K562 (cell line): ENCODE measurements around the gene PPM1F. TPM values are rescaled to one million over a fixed set of nuclear protein-coding genes. Genes with fewer than 3 reads are reported as not detected.

ENCODE experiments used
- BRCA1 ChIP-seq, 2 experiments: fragments of 450-650 bp in 1 of 2; sonication (generic) in 1 of 2; formaldehyde crosslinking in 1 of 2; IDR thresholded peaks; 2 replicates each; pipeline versions ENCODE4 v1.5.0 to v1.6.1; 2017 to 2020; ENCODE audit warnings: mild to moderate bottlenecking in 1 of 2, missing genetic modification reagents in 1 of 2
- HES1 ChIP-seq: fragments of 450-650 bp; IDR thresholded peaks from 2 replicates; pipeline ENCODE4 v1.6.1; 2016; ENCODE audit warnings: low read depth, mild to moderate bottlenecking, moderate library complexity
- NFATC3 ChIP-seq: fragments of 450-650 bp; IDR thresholded peaks from 2 replicates; pipeline ENCODE4 v1.6.1; 2017; ENCODE audit warnings: mild to moderate bottlenecking
- NFRKB ChIP-seq: fragments of 450-650 bp; IDR thresholded peaks from 2 replicates; pipeline ENCODE4 v1.6.1; 2016; ENCODE audit warnings: low read depth
- PHF20 ChIP-seq: fragments of 450-650 bp; IDR thresholded peaks from 2 replicates; pipeline ENCODE4 v1.6.1; 2018; ENCODE audit not compliant: partially characterized antibody
- RFX5 ChIP-seq: IDR thresholded peaks from 2 replicates; pipeline ENCODE4 v1.6.1; 2011; ENCODE audit warnings: low read depth, mild to moderate bottlenecking, improper control_type of control experiment, low read length
- UBTF ChIP-seq, 2 experiments: IDR thresholded peaks; 2 replicates each; pipeline ENCODE4 v1.6.1; 2012; ENCODE audit warnings: improper control_type of control experiment in 2 of 2, low read depth in 2 of 2, low read length in 2 of 2, borderline replicate concordance in 1 of 2
- ZBTB17 ChIP-seq: fragments of 450-650 bp; formaldehyde crosslinking; IDR thresholded peaks from 2 replicates; pipeline ENCODE4 v1.4.0; 2020; ENCODE audit warnings: mild to moderate bottlenecking
- polyA plus RNA-seq, 8 experiments: library from polyadenylated mRNA; depleted of rRNA in 4 of 8; stranded (reverse) in 5 of 8; unstranded in 3 of 8; fragments of >200 nt; fragmentation: Nextera tagmentation in 2 of 8; fragmentation: Illumina TruSeq in 1 of 8; extraction: Ambion mirVana in 2 of 8; extraction: Trizol in 1 of 8; gene quantifications; 2 replicates each; pipeline versions ENCODE4 v1.2.1 to v1.2.3, GENCODE V29; 2011 to 2014; ENCODE audit warnings: inconsistent platforms in 1 of 8, missing spikeins in 1 of 8
- total RNA-seq, 7 experiments: library from RNA; depleted of rRNA in 6 of 7; stranded (reverse); fragments of >200 nt in 6 of 7; fragmentation: Illumina TruSeq in 2 of 7; extraction: Trizol in 2 of 7; gene quantifications; 2 replicates each; pipeline versions ENCODE4 v1.2.1 to v1.2.3, GENCODE V29; 2011 to 2021; ENCODE audit warnings: low replicate concordance in 1 of 7

PPM1F gene
- total and polyA plus RNA-seq, 9 of the 15 experiments (the other 6 are each of a cell fraction or from before 2014, with no cell fraction given): 2.1 to 159 (median 64.0) TPM

- TF ChIP-seq ZBTB17 (CRISPR knock-in tag): no peak
- no peak for TF ChIP-seq NFRKB
- TF ChIP-seq NFATC3: no peak
- TF ChIP-seq RFX5: 0 out of 2 replicates have a peak, but pooled peaks have one; percentile 42
- no peak for TF ChIP-seq BRCA1 (IDR thresholded peaks at IDR 0.05)
- TF ChIP-seq BRCA1 (CRISPR knock-in tag; IDR thresholded peaks at IDR 0.05): no peak
- TF ChIP-seq PHF20: no peak
- TF ChIP-seq HES1: no peak
- TF ChIP-seq UBTF (IDR thresholded peaks at IDR 0.05; ENCODE audit: borderline replicate concordance in 1 of 2, low read depth in 2 of 2, low read length in 2 of 2): no peak
Observed at GRCh38 chr22:21946262-21946925, 6.3 kb downstream of the PPM1F start (continued).
